Glomerular endothelial cell (primary cell): ENCODE results near the gene TRAPPC10. TPM values are rescaled to one million over a fixed set of nuclear protein-coding genes. Genes with fewer than 3 reads are reported as not detected.

Experiments
- DNase-seq: peaks from one replicate; pipeline ENCODE4 v3.0.0-alpha.2; 2011; ENCODE audit warnings: low read depth, low spot score; ENCODE audit errors: extremely low read depth
- total RNA-seq: library from RNA; depleted of rRNA; stranded (reverse); fragments of >200 nt; gene quantifications from 2 replicates; pipeline ENCODE4 v1.2.3, GENCODE V29; 2015

TRAPPC10 gene
- total RNA-seq, 1 donor from 2014 or later: 29.1 TPM

DNA sequence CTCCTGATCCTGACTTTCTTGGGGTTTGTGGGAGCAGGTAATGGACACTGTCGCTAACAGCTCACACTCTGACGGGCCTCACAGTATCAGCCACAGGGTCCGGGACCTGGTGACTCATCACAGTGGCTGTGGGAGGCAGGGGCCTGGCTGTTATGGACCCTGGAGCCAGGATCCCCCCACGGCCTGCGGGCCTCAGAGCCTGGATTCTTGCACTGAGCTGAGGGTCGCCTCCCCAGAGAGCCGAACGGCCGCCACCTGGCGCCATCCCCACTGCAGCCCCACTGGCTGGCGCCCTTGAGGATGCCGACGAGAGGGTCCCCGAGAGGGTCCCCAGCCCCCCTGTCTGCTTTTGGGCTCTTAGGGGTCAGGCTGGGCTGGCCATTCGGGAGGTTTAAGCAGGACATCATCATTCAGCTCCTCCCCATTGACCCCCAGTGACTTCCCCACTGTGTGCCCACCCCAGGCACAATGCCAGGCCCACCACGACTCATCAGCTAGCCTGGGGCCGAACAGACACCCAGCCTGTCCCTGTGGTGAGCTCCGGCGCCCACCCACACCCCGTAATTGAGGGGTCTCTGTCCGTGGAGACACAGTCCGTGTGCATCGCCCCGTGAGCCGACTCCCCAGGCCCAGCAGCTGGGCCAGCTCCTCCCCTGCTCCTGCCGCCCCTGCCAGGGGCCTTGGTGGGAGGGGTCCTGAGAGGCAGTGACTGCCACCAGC lies 30.8 kb upstream of the TRAPPC10 start:
- no peak for DNase-seq

DNA sequence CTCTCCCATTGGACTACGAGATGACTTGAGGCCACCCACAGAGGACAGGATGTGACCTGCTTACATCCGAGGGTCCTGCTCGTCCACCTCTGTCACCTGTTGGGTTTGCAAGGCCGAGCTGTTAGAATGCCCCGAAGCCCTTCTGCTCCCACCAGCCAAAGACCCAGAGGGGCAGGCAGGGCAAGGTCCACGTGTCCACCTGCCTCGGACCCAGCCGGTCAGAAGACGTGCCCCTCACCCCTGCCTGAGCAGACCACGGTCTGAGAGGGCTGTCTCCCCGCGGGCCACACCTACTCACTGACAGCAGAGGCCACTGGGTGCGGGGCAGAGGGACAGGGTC lies 30.3 kb upstream of the TRAPPC10 start:
- no peak for DNase-seq

- no peak for DNase-seq
Observed at GRCh38 chr21:43982489-43983078, 29.5 kb upstream of the TRAPPC10 start.

- DNase-seq: no peak
Observed at GRCh38 chr21:43983390-43983789, 28.7 kb upstream of the TRAPPC10 start.

- DNase-seq: no peak
Observed at GRCh38 chr21:43983860-43984420, 28.2 kb upstream of the TRAPPC10 start.

GRCh38 chr21:43984905-43985689 lies 27.0 kb upstream of the TRAPPC10 start:
- DNase-seq: no peak

- no peak for DNase-seq
Observed at GRCh38 chr21:43985690-43986251, 26.3 kb upstream of the TRAPPC10 start.

GRCh38 chr21:43986544-43987451 lies 25.3 kb upstream of the TRAPPC10 start:
- DNase-seq: no peak

GRCh38 chr21:43987509-43987908 lies 24.6 kb upstream of the TRAPPC10 start:
- DNase-seq: no peak

DNA sequence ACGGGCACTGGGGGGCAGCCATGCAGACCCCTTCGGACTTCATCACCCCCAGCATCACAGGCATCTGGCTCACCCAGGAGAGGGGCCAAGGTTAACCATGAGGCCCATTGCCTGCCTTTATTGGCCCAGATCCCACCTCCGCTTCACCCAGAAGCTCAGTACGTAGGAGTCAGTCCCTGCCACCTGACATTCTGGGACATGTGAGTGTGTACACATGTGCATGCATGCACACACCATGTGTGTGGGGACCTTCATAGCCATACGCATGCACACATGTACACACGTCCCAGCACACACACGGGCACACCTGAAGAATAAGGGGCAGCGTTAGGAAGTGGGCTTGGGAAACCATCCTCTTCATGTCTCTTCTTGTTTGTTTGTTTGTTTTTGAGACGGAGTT lies 24.1 kb upstream of the TRAPPC10 start:
- DNase-seq: no peak

- no peak for DNase-seq
Observed at GRCh38 chr21:43988506-43989230, 23.4 kb upstream of the TRAPPC10 start.

DNA sequence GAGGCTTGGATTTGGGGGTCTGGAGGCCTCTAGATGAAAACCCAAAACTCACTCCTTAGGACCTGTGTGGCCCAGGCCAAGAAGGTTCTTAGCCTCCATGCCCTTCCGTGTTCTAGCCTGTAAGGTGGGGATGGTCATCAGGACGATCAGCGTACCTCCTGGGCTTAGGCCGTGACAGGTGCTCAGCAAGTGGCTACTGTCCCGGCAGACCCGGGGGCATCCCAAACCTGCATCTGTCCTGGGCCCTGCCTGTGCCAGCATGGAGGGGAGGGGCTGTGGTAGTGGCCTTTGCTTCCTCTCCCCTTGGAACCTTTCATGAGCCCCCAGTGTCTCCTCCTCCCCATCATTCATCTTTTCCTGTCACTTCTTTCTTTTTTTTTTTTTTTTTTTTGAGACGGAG lies 22.7 kb upstream of the TRAPPC10 start:
- DNase-seq: no peak

- DNase-seq: no peak
Observed at GRCh38 chr21:43991447-43991991, 20.6 kb upstream of the TRAPPC10 start.

GRCh38 chr21:43992121-43992520 lies 20.0 kb upstream of the TRAPPC10 start:
- DNase-seq: no peak

- no peak for DNase-seq
Observed at GRCh38 chr21:43993420-43993934, 18.6 kb upstream of the TRAPPC10 start.

DNA sequence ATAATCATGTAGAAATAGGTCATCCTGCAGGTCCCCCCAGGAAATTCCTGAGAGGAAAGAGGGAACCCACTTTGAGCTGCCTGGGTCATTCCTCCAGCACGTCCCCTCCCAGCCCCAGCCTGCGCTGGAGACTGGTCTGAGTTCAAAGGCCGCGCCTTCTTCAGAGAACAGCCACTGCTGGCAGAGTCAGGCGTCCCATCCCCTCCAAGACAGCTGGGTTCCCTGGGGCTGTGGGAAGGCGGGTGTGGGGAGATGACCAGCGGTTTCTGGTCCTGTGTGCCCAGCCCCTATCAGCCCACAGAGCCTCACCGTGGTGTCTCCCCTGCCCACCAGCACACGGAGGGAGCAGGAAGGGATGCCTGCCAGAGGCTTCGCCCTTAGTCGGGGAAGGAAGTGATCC lies 18.0 kb upstream of the TRAPPC10 start:
- no peak for DNase-seq

- no peak for DNase-seq
Observed at GRCh38 chr21:43994646-43995045, 17.5 kb upstream of the TRAPPC10 start.

GRCh38 chr21:43995521-43996105 lies 16.5 kb upstream of the TRAPPC10 start:
- no peak for DNase-seq
